HG02642 (cell line): ENCODE measurements around the gene PTPRN2.

ENCODE experiments used
- ATAC-seq: cut with Tn5 transposase; IDR thresholded peaks from one replicate; pipeline ENCODE4 v1.9.1; 2021; ENCODE audit warnings: mild to moderate bottlenecking; ENCODE audit not compliant: unreplicated experiment, poor library complexity

The PTPRN2 gene

GRCh38 chr7:158558816-158559215 is 28.8 kb downstream of the PTPRN2 start:
- no peak for ATAC-seq

DNA sequence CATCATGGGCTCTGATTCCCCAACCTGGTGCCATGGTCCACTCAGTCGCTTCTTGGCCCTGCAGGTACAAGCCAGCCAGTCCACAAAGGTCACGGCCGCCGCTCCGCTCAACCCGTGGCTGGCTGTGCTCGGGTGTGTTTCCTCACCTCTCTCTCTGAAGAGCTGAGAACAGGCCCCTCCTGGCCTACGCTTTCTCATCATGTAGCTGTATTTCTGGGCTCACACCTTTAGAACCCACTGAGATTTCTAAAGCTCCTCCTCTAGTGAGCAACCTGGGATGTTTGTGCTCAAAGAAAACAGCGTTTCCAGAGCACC is 30.2 kb downstream of the PTPRN2 start:
- no peak for ATAC-seq

GRCh38 chr7:158556721-158557440 is 30.7 kb downstream of the PTPRN2 start:
- ATAC-seq = no peak

- ATAC-seq = no peak
Measured at GRCh38 chr7:158555034-158555520, 32.5 kb downstream of the PTPRN2 start.

DNA sequence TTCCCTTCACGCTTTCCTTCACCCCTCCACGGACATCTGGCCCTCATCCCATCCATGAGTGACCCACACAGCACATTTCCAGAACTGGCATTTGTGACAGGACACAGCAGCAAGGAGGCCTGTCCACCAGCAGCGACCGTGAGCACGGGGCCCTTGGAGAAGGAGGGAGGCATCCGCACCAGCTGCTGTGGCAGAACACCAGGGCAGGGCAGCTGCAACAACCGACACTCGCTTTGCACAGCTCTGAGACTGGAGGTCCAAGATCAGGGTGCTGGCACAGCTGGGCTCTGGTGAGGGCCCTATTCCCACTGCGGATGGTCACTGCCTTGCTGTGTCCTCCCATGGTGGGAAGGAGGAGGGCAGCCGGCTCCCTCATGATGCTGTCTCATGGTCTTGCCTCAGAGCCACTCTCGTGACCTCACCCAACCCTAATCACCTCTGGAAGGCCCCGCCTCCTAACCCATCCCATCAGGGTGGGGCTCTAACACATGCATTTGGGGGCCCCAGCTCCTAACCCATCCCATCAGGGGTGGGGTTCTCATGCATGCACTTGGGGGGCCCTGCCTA is 36.7 kb downstream of the PTPRN2 start:
- no peak for ATAC-seq

DNA sequence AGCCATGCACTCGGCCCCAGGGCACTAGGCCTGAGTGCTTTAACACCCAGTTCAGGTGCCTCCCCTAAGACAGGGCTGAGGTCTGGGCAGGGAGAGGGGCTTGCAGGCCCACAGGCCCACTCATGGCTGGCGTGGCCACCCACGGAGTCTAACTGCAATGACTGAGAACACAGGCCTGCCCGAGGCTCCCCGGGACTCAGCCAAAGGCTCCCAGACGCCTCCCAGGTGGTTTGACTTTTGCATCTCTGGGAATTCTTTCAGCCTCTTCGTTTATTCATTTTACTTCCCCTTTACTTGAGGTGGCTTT is 37.3 kb downstream of the PTPRN2 start:
- ATAC-seq = no peak

DNA sequence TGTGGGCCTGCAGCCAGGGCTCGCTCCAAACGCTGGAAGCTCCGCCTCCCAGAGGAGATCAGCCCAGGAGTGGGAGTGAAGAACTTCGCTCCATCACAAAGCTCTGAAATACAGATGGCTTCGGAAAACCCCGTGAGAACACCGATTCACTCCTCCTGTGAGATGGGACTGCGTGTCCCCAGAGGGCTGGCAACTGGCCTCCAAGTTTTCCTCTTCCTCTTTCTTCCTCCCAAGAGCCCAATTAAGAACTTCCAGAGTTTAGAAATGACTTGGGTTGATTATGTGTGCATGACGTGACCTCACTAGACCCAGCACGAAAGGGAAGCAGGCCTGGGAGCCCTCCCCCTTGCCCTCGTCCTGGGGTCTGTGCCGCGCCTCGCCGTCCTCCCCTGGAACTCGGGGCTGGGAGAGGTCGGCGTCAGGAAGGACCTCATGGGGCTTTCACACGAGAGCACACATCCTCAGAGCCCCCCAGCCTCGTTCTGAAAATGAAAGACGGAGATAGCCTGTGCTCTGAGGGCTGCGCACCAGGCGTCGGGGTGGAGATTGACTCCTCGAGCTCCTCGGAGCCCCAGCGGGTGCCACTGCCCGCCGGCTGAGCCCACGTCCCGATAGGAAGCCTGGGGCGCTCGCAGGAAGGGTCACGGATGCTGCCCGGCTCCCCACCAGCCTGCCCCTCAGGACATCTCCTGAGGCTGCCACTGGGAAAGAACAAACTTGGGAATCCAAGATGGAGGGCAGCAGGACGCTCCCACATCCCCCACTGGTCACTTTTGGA is 37.8 kb downstream of the PTPRN2 start:
- ATAC-seq = no peak

DNA sequence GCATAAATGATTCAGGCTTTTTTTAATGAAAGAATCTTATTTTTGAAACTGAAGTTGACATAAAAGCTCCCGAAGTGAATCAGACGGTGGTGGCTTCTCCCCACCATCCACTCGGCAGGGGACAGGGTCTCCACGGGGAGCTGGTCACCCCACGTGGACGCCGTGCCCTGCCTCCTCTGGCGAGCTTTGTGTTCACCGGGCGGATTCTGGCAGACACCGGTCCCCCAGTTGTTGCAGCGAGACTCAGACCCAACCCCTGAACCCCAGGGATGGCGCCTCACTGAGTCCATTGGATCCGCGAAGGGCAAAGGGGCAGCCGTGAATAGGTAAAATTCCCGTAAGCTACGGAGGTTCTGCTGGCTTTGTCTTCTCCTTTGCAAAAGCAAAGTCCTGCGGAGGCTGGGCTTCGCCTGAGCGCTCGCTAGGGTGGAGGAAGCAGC is 38.4 kb downstream of the PTPRN2 start:
- ATAC-seq = no peak

DNA sequence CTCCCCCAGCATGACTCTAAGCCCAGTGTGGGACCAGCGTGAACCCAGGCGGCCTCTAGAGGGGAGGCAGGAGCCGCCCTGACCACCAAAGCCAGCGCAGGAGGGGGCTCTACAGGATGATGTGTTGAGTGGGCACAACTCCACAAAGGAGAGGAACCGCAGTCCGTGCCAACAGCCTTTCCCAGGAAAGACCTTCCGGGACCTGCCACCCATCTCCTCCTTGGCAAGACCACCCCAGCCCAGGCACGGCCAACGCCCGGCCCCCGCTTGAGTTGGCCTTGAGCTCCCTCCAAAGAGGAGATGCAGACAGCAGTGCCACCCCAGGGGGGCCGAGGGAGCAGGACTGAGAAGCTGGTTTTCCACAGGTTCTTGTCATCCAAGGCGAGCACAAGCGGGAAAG is 38.9 kb downstream of the PTPRN2 start:
- no peak for ATAC-seq

- ATAC-seq = no peak
Measured at GRCh38 chr7:158547817-158548216, 39.8 kb downstream of the PTPRN2 start.

DNA sequence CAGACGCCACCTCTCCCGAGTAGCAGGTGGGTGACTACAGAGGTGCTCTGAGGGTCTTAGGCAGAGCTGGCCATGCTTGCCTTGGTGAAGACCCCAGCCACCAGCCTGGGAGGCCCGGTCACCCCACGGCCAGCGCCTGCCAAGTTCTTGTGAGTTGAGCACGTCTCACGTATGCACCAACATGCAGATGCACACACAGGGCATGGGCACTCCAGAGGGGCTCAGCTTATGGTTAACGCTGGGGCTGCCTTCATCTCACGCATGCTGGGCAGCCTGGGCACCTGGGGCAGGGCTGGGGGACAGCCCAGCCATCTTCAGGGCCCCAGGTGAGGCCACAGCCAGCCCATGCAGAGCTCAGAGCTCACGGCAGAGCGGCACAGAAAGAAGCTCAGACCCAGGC is 41.0 kb downstream of the PTPRN2 start:
- ATAC-seq = no peak

DNA sequence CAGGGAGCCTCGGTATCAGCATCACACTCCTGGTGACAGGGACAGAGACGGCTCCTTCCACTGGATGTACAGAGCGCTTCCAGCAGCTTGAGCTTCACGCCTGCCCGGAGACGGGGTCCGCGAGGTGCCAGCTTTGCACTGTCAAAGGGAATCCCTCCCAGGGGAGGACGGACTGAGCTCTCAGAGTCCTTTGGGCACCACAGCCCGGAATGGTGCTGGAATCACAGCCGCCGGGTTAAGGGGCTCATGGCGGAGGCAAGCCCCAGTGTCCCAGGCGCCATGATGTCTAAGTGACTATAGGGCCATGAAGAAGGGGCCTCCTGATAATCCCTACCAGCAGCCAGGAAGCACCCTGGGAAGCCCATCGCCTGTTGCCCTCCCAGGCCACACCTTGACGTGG is 41.4 kb downstream of the PTPRN2 start:
- no peak for ATAC-seq

- no peak for ATAC-seq
Measured at GRCh38 chr7:158544708-158545107, 42.9 kb downstream of the PTPRN2 start.

DNA sequence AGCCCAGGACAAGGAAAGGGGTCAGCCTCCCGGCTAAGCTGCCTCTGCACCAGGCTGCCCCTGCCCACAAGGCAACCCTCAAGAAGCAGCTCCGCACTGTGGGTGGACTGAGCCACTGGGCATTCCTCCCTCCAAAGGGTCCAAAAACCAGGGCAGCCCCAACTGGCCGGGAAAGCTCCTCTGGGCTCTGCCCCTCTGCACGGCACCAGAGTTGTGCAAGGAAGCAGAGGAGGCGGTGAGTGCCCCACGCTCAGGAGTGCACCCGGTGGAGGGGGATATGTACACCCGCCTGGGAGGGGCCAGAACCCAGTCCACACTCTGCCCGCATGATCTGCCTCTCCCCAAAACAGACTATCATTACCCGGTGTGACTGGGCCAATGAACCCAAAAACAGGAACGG is 43.8 kb downstream of the PTPRN2 start:
- no peak for ATAC-seq

- ATAC-seq = no peak
Measured at GRCh38 chr7:158542651-158543566, 44.7 kb downstream of the PTPRN2 start.

DNA sequence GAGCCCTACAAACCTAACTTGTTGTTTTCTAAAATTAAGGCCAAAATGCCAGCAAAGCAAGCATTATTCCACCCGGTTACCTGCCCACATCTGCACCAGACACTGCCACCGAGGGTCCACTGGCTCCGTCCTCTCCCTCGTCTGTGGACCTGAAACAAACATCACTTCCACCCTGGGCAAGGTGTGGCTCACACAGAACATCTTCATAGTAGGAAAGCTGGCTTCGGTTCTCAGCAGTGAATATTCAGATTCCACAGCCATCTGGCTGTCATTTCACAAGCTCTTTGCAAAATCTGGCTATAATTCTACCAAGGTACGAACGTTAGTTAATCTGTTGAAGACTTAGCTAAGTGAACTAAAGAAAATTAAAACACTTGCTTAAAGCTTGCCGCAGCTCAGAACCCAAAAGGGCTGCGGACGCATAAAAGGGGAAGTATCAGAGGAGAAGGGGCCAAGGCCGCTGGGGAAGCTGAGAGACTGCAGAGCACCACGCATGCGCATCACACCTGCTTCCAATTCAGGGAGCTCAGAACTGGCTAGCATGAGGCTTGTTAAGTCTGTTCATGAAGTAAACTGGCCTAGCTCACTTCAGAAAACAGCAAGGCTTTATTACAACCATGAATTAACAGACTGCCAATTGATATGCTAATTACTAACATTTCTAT is 46.1 kb downstream of the PTPRN2 start:
- peak; percentile 55 for ATAC-seq

DNA sequence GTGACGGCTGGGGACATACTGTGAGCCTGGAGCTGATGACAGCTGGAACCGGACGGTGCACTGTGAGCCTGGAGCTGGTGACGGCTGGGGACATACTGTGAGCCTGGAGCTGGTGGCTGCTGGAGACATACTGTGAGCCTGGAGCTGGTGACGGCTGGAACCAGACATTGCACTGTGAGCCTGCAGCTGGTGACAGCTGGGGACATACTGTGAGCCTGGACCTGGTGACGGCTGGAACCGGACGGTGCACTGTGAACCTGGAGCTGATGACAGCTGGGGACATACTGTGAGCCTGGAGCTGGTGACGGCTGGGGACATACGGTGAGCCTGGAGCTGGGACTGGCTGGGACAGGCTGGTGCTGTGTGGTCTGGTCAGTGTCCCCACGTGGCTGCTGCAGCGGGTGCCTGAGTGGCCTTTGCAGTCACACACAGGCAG is 47.9 kb downstream of the PTPRN2 start:
- no peak for ATAC-seq

DNA sequence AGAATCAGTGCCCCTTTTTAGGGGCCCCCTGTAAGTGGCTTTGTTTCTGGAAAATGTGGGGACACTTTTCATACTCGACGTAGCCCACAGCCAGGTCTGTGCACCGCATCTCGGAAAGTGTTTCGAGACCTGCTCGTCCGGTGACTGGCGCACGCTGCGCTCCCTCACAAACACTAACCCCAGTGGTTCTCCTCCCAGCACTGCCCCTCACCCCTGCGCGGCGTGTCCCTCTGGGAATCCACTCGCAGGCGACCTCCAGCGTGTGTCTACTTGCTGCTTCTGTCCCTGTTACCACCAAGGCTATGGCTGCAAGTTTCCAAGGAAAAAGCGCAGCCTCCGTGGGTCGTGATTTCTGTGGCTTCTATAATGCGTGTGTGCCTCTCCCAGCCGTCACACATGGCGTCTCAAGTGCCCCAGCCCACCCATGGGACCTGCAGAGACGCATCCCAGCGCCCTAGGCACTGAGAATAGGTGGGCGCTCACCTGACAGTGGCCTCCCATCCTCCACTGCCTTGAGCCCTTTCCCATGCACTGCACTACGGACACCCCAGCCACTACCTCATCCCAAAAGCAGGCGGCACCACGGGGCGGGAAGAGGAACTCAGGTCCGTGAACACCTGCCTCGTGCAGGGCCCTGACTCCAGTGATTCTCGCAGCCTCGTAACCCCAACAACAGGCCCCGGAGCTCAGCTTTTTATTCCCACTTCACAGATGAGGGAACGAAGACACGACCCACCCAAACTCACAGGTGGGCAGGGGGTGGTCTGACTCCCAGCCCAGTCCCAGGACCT is 49.3 kb downstream of the PTPRN2 start:
- ATAC-seq = no peak

DNA sequence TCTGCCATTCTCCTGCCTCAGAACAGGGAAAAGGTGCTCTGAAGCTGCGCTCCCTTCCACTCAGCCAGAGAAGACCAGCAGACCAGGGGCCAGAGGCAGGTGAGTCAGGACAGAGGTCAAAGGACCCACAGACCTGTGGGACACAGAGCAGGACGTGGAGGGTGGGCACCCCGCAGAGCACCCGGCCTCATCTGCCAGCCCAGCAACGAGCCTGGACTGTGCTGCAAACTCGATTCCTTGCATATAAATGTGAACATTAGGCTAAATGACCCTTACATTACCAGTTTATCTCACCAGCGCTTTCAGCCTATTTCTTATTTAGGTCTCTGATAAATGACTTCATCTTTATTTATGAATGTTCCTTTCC is 50.1 kb downstream of the PTPRN2 start:
- no peak for ATAC-seq
